ENCODE data around the gene MAN2B1.
A peak's percentile ranks its signal among the peaks of the same experiment; 100 is the strongest.
"Not testable (repeated sequence)": the region's sequence is repeated elsewhere in the genome, so short reads cannot be mapped to it uniquely, and the experiment has no call there.

Gene MAN2B1

DNA sequence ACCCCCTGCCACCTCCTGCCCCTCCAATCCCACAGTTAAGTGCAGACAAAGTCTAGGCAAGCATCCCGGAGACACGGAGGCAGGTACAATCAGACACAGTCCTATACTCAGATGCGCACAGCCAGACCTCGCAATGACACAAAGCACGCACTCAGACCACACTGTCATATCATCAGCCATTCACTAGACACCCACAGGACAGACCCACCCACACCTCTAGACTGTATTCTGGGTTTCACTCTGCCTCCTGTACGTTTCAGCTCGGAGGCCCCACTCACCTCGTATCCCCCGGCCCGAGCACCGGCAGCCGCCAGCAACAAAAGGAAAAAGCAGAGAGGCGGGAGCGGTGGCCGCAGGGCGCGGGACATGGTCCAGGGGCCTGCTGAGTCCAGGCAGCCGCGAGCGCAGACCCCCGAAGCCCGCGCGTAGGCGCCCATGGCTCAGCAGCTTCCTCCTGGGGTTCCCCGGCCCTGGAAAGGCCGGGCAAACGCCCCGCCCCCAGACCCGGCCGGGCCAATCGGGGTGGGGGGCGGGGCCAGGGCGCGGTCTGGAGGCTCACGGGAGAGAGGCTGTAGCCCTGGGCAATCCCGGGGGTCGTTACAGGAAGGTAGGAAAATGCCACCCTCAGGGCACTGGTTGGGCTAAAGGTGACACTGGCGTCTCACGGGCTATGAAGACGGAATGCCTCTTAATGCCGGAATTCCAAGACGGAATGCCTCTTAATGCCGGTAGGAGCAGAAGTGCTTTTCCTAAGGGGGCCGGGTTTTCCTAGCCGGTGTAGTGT, at the start of gene MAN2B1, which contains the start of gene WDR83:
Gene MAN2B1, minus strand, starts transcription at position 478 of the 784 bp plus-strand sequence. Its CDS starts 41 bp downstream, at position 437.
Gene WDR83, plus strand, starts transcription at position 543 of the 784 bp plus-strand sequence. CDS start 2,984 bp downstream, outside the sequence.
- DNase-seq = no peak

DNA sequence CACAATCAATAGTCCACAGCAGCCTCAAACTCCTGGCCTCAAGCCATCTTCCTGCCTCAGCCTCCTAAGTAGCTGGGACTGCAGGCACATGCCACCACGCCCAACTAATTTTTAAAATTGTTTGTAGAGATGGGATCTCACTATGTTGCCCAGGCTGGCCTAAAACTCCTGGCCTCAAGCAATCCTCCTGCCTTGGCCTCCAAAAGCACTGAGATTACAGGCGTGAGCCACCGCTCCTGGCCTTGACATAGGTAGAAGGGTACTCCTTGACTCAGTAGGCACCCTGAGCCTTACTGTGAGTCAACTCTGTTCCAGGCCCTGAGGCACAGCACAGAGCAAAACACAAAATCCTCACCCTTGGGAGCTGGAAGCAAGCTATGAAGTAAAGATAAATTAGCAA, 49.4 kb upstream of the MAN2B1 start:
- no peak for DNase-seq

DNA sequence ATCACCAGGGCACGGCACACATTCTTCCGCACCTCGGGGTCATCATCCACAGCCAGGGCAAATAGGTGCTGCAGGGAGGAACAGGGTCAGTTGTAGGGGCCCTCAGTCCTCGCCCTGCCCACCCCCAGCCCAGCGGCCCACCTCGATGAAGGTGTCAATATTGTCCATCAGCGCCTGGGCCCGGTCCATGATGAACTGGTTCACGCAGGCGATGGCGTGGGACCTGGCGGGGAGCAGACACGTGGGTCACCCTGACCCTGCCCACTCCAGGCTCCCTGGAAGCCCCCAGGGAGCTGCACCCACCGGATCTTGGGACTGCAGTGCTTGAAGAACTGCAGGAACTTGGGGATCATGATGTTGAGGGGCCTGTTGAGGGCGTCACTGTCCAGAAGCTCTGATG, 48.6 kb upstream of the MAN2B1 start:
- DNase-seq = no peak

DNA sequence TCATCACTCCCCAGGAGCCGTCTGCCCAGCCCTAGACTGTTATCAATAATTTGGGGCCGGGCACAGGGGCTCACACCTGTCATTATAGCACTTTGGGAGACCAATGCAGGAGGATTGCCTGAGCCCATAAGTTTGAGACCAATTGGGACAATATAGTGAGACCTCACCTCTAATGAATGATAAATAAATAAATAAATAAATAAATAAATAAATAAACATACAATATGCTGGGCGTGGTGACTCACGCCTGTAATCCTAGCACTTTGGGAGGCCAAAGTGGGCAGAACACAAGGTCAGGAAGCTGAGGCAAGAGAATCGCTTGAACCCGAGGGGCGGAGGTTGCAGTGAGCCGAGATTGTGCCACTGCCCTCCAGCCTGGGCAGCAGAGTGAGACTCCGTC, 46.8 kb upstream of the MAN2B1 start:
- DNase-seq = not testable (repeated sequence)

DNA sequence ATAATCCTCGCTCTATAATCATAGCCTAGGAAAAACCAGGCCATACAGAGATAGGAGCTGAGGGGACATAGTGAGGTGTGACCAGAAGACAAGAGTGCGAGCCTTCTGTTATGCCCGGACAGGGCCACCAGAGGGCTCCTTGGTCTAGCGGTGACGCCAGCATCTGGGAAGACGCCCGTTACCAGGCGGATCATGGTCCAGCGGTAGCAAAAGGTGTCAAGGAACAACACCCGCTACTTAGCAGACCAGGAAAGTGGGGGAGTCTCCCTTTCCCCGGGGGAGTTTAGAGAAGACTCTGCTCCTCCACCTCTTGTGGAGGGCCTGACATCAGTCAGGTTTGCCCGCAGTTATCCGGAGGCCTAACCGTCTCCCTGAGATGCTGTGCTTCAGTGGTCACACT, 45.5 kb upstream of the MAN2B1 start:
- not testable (repeated sequence) for DNase-seq

DNA sequence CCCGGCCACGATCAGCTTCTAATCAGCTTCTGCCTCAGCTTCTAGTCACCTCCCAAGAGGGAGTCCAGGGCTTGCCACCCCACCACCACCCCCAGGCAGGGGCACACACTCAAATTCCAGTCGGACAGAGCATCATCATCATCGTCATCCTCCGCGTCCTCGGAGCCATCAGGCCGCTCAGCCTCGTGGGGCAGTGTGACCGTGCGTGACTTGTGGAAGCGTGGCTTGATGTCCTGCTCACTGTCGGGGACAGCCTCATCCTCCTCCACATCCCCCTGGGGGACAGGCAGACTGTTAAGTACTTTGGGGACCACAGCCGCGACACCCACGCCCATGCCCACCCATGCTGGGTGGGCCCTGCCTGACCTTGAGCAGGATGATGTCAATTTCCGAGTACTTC, 44.6 kb upstream of the MAN2B1 start:
- DNase-seq = no peak

DNA sequence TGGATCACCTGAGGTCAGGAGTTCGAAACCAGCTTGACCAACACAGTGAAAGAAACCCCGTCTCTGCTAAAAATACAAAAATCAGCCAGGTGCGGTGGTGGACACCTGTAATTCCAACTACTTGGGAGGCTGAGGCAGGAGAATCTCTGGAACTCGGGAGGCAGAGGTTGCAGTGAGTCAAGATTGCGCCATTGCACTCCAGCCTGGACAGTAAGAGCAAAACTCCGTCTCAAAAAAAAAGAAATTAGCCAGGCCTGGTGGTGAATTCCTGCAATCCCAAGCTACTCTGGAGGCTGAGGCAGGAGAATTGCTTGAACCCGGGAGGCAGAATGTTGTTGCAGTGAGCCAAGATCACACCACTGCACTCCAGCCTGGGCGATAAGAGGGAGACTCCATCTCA, 42.1 kb upstream of the MAN2B1 start:
- DNase-seq = no peak

DNA sequence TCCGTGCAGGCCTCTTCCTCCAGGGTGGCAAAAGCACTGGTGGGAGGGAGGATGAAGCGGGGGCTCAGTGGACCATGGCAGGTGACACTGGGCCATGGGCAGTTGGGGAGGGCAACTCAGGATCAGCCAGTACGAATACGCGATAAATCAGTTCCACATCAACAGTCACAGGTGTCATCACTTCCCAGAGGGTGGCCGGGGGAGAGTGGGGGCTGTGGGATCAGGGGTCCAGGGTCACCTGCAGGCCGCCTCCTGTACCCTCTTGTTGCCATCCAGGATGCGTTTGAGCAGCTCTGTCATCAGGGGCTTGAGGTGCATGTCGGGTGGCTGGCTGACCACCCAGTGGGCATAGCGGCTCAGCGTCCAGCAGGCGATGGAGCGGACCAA, 39.8 kb upstream of the MAN2B1 start:
- no peak for DNase-seq

DNA sequence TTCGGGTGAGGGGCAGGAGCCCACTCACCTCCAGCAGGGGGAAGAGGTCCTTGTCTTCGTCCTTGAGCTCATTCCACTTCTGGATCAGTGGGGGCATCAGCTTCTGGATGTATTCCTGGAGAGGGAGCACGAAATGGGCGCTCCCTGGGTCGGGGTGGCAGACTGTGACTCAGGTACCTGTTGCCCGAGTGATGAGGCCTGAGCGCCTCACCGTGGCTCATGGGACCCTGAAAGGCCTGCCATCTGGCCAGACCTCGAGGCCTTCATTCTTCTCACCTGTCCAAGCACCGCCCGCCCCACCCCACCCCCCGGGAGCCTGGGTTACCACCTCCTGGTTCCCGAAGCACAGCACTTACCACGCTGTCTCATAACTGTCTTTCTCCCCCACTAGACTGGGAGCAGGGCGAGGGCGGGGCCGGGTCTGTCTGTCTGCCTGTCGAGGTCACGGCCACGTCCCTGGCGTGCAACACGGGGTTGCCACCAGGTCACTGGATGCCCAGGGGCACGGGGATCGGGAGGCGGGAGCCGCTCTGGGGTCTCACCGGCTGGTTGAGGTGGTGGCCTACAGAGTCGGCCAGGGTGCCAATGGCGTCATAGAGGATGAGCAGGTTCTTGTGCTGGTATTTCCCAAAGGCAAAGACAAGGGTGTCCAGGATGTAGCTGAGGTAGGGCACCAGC, 39.3 kb upstream of the MAN2B1 start:
- no peak for DNase-seq

DNA sequence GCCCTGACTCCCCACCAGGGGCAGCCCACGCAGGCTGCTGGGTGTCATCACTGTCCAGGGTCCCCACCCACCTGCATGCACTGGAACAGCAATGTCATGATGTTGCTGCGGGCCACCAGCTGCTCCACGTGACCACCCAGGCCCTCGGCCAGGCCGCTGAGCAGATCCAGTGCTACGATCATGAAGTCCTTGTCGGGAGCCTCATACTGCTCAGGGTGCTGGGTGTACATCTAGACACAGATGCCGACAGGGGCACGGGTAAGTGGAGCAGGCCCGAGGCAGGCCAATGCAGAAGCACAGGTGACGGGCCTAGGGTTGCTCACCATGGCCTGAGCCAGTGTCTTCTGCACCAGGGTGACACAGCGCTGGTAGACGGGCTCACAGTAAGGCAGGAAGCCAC, 38.6 kb upstream of the MAN2B1 start:
- no peak for DNase-seq

DNA sequence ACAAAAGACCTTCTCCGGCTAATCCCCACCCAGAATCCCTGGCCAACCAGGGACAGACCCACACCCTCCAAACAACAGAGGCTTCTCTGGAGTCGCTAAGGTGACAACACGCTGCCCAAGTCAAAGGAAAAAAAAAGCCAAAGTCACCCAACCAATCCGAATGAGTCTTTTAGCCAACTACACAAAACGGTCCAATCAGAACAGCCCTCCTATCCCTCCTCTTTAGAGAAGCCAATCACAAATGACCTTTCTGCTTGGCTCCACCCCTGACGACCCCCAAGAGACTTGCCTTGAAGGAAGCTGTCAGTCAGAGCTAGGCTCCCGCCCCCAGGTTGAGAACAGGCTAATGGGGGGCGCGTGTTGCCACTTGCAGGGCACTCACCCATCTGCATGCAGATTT, 36.5 kb upstream of the MAN2B1 start:
- DNase-seq = peak; percentile 64

DNA sequence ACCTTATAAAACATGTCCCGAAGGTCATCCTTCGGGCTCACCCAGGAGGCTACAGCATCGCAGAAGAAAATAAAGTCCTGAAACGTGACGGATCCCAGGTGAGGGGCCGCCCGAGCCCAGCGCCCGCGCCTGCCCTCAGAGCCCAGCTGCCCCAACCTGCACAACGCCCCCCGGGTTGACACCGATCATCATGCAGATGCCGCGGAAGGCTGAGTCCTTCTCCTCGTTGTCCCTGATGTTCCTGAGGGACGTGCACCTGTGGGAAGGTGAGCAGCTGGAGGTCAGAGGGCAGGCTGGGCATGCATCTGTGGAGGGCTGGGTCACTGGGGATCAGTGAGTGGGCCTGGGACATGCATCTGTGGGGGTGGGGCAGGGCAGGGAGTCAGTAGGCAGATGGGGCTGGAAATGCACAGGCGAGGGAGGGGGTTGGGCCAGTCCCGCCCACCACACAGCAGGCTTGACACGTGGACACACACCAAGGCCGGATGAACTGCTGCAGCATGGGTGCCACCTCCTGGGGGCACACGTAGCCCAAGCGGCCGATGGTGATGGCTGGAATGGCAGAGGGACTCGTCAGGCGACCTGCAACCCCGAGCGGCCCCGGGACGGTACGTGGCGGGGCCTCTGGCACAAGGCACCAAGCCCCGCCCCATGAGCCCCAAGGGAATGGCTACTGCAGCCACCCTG, 35.2 kb upstream of the MAN2B1 start:
- DNase-seq = no peak

DNA sequence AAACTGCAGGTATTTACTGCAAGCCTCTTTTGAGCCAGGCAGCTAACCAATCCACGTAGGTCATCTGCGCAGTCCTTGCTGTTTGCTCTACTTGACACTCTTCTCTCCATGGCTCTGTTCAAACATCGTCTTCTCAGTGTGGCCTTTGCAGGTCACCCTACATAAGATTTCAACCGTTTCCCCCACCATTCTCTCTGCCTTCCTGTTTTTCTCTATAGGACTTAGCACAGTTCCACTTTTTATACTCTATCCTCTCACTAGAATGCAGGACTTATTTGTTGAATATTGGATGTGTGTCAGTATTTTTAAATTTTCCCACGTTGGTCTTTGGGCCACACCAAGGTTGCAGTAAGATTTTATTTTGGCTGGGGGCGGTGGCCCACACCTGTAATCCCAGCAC, 31.6 kb upstream of the MAN2B1 start:
- no peak for DNase-seq

DNA sequence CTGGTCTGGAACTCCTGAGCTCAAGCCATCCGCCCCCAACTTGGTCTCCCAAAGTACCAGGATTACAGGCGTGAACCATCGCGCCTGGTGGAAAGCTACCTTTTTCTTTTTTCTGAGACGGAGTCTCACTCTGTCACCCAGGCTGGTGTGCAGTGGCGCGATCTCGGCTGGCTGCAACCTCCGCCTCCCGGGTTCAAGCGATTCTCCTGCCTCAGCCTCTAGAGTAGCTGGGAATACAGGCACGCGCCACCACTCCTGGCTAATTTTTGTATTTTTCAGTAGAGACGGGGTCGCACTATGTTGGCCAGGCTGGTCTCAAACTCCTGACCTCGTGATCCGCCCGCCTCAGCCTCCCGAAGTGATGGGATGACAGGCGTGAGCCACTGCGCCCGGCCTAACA, 30.9 kb upstream of the MAN2B1 start:
- not testable (repeated sequence) for DNase-seq

DNA sequence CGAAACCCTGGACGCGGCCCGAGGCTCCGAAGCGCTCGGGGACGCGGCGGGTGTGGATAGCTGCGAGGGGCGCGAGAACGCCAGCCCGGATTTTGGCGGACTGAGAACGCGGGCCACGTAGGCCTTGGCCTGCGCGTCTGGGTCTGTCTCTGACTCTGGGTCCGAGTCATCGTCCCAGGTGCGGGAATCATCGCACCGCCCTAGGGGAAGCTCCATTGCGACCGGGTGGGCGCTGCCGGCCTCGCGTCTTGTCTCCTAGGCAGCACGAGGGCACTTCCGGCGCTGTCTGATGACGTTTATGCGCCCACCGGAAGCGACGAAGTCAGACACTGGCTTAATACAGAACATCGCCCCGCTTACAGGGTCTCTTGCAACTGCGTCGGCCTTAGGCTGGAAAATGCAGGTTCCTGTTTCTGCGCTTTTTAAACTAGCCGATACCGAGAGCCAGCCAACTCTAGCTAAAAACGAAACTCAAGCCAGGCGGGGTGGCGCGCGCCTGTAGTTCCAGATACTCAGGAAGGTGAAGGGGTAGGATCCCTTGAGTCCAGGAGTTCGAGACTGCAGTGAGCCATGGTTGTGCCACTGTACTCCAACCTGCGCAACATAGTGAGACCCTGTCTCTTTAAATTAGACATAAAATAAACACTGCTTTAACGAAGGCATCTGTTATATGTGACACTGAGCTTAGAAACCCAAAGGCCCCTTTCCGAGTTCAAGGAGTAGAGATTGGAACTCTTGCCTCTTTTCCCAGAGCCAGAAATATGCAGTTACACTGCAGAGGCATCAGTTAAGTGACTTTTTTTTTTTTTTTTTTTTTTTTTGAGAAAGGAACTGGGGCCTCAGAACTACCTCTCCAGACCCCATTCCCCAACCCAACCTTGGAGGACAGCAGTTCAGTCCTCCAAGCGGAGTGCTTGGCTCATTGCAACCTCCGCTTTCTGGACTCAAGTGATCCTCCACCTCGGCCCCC, 30.1 kb upstream of the MAN2B1 start, which contains the start of gene FBXW9:
Gene FBXW9, minus strand, starts transcription at position 266 of the 970 bp plus-strand sequence. Its CDS starts 50 bp downstream, at position 216.
- peak; percentile 86 for DNase-seq

DNA sequence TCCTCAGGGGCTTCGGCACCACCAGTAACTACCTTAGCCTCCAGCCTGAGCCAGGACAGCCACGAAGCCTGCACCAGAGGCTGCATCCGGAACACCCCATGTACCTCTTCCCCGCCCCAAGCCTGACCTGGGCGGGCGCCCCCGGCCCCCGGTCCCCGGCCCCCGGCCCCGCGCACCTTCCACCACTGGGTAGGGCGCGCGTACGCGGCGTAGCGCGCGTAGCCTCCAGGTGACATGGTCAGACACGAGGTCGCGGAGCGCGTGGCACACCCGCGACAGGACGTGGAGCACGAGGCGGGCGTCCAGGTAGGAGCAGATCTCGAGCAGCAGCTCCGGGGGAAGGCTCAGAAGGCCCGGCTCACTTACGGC, 29.4 kb upstream of the MAN2B1 start:
- no peak for DNase-seq

DNA sequence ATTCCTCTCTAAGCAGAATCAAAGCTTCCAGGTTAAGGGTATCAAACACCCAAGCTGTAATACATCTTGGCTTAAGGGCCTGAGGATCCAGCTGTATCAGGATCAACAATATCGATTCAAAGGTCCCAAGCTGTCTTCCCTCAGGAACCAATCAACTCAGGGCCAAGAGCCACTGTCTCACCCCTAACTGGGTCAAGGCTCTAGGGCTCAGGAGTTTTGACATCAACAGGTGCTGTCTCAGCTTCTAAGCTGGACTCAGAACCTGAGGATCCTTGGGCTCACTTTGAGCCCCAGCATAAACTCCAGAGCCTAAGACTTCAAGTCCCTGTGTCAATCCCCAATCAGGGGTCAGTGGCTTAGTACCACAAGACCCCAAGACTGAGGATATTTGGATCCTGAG, 29.0 kb upstream of the MAN2B1 start:
- no peak for DNase-seq

DNA sequence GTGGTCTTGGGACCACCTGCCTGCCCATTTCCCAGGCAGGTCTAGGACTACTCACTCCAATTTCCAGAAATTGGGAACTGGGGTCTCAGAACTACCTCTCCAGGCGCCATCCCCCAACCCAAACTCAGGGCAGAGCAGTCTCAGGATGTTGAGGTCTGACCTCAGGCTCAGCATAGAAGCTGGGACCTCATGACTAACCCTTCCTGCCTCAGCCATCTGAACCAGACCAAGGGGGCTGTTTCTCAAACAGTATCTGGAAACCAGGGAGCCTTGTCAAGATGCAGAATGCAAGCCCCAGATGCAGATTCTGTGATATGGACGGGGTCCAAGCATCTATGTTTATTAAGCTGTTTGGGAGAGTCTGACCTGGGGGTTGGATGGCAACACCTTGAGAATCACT, 28.6 kb upstream of the MAN2B1 start:
- DNase-seq = no peak

DNA sequence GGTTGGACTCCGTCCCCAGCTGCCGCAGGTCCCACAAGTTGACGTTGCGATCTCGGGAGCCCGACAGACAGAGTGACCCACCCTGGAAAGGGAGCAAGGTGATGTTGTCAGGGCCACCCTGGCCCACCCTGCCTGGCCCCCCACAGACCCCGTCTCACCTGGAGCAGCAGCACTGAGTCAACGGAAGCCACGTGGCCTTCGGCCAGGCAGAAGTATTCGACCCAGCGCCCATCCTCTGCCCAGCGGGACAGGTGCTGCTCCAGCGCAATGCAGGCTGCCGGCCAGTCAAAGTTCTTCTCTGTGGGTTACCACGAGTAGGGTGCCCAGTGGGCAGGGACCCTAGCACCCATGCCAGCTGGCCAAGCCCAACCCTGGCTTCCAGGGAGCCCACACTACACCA, 28.1 kb upstream of the MAN2B1 start:
- no peak for DNase-seq

DNA sequence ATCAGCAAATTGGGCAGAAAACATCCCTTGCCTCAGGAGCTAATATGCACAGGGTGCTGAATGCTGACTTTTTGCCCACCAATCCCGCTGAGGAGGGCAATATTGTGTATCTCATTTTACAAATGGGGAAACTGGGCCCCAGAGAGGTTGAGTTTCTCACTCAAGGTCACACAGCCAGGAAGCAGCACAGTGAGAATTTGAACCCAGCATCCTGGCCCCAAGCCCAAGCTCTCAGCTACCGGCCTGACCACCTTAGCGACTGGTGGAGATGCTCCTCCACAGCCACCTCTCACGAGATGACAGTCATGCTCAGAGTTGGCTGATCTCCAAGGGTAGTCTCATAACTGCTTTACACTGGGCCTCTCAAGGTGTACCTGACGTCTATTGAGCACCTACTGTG, 26.4 kb upstream of the MAN2B1 start:
- no peak for DNase-seq

DNA sequence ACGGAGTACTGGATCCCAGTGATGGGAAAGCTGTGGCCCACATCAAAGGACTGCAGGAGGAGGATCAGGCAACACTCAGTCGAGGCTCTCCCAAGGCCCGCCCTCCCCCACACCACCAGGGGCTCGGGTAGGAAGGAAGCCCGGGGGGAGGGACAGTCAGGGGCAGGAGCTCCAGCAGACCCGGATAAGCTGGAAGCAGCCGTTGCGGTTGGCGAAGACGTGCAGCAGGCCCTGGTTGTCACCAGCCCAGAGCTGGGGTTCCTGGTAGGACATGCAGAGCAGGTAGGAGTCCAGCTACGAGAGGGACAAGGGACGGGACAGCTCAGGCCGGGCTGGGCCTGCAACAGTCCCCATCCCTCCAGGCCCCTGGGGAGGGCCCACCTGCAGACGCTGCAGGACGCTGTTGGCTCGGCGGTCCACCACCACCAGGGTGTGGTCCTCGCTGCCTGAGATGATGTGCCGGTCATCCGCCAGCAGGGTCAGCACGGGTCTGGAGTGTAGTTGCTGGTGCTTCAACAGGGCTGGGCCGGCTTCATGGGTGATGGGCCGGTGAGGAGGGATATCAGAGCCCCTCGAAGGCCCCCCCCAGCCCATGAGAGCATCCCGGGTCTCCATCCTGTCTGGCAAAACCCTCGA, 23.2 kb upstream of the MAN2B1 start:
- no peak for DNase-seq

DNA sequence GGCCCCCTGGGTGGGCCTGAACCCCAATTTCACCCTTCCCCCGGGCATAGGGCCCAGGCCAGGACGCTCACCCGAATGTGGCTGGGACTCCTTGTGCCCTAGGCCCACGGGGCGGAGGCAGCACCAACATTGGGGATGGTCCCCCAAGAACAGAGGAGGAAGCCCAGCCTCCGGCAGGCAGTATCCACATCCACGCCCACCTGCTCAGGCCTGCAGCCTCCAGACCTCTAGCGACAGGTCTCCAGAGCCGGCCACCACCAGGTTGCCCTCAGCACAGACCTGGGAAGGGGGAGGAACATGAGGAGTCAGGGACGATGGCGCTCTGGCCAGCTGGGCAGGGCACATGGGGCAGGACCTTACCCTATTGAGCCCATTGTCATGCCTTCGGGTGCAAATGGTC, 22.5 kb upstream of the MAN2B1 start:
- DNase-seq = no peak

All from DMS 273 treated with DMSO at 0.1 percent for 48 hours (cell line).